Dedifferentiated amniotic fluid mesenchymal stem cell (primary cell): Measurements from ENCODE around the gene LIMS2.

Experiments used
- DNase-seq: peaks from one replicate; pipeline ENCODE4 v3.0.0-alpha.2; 2016; ENCODE audit errors: extremely low spot score

Gene LIMS2

DNA sequence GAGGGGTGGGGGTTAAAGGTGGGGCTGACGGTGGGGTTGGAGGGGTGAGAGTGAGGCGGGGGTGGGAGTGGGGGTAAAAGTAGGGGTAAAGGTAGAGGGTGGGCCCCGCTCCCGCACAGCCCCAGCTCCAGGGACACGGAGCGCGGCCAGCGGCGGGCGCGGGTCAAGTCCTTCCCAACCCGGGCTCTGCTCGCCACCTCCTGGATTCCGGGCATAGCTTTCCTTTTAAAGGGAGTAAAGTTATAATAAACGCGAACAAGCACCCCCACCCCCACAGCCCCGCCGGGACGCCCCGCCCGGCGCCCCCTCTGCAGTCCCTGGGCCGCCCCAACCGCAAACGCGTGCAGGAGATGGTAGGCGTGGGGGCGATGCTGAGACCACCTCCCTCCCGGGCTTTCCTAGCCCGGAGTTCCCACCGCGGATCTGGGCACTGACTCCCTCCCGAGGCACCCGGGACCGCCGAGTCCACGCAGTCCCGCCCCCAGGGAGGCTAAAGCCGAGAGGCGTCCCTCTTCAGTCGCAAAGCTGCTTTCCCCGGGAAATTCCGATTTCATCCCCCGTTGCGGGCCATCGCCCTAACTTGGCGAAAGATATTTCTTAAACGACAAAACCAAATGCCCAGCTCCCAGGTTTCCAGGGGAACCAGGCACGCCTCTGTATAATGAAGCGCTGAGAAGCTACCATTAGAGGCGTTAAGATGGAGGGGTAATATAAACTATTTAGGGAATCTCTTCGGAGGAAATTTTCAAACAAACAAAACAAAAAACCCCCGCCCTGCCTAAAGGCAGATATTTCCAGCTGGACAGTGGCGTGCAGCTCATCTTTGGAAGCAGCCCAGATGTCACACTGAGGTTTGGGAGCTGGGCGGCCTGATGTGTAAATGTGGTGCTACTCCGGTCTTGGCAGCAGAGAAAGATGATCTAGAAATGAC, at the start of gene LIMS2:
Gene LIMS2, minus strand, starts transcription at position 200 of the 931 bp plus-strand sequence. CDS start 506 bp downstream, outside the sequence.
- peak; percentile 52 for DNase-seq

GRCh38 chr2:127722807-127723206, 47.5 kb upstream of the LIMS2 start:
- DNase-seq, result no peak

GRCh38 chr2:127721978-127722355, 46.6 kb upstream of the LIMS2 start:
- no peak for DNase-seq

- DNase-seq, result no peak
Measured at GRCh38 chr2:127721311-127721977, 46.1 kb upstream of the LIMS2 start.

- DNase-seq, result no peak
Measured at GRCh38 chr2:127719301-127720218, 44.2 kb upstream of the LIMS2 start.

DNA sequence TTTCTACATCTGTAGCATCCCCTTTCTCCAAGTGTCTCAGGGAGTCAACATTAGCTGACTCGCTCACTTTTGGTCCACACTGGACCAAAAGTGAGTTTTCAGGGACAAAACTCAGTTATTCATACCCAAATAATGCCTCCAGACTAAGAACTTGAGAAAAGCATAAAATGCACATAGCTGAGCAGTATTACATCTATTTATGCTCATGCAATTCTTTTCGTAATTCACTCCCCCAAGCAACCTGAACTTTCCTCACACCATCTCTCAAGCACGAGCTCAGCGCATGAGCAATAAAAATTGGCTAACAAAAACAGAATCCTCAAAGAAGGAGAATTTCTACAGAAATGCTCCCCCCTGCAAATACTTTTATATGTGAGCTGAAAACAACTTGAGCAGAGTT, 42.9 kb upstream of the LIMS2 start:
- no peak for DNase-seq

DNA sequence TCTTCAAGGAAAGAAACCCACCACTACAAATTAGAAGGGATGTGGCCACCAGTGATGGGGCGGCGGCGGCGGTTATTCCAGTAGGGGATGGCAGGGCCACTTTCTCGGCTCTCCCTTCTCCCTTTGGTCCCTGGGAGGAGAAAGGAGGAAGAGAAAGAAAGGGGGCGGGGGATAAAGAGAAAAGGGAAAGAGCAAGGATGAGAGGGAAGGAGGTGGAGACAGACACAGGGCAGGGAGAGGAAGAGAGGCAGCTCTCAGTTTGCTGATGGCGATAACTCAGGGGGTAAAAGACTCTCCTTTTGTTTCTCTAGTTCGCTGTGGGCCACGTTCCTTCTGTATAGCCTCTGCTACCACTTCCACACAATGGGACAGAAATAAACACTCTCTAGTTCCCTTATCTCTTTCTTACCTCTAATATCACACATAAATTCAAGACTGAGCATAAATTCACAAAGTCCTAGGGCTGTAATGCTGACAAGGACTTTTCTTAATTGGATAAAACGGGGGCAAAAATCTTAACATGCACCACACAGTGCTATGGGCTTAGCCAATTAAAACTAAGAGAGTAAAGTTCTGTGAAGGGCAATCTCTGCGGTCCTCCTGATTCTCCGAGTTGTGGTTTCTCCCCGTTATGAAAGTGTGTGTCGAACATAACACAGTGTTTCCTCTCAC, 40.6 kb upstream of the LIMS2 start:
- DNase-seq, result no peak

DNA sequence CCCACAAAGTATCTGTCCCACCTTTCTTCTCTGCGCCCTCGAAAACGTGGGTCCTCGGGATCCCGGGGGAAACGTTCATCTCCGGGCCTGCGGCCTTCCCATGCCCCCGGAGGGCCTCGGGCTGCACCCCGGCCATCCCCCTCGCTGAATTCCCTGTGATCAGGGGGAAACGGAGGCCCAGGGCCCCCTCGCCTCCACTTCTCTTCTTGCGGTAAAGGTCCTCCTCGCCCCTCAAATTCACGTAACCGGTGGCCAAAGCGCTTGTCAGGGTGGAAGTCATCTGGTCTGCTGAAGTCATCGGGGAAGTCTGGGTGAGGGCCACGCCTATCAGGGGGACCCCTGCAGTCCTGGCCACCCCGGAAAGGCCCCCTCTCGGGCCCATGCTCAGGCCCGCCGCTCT, 38.2 kb upstream of the LIMS2 start:
- no peak for DNase-seq

- no peak for DNase-seq
Measured at GRCh38 chr2:127712999-127713398, 37.7 kb upstream of the LIMS2 start.

DNA sequence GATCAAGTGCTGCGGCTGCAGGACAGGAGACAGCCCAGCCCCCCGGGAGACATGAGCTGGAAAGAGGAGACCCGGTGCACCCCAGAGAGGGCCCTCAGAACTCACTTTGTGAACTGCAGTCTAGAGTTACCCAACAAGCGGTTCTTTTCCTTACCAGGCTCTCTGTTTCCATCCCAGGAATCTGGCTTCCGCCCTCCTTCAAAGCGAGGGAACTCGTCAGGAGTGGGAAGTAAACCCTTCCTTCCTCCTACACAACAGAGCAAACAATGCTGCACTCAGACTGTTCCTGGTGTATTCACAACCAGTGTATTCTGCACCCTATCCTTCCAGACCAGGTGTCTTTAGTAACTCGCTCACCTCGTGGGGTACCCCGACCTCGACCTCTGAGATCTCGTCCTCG, 34.0 kb upstream of the LIMS2 start:
- no peak for DNase-seq

- DNase-seq, result no peak
Measured at GRCh38 chr2:127707890-127708648, 32.7 kb upstream of the LIMS2 start.

GRCh38 chr2:127706215-127706990, 31.1 kb upstream of the LIMS2 start:
- DNase-seq, result no peak

GRCh38 chr2:127705391-127706065, 30.2 kb upstream of the LIMS2 start:
- no peak for DNase-seq

DNA sequence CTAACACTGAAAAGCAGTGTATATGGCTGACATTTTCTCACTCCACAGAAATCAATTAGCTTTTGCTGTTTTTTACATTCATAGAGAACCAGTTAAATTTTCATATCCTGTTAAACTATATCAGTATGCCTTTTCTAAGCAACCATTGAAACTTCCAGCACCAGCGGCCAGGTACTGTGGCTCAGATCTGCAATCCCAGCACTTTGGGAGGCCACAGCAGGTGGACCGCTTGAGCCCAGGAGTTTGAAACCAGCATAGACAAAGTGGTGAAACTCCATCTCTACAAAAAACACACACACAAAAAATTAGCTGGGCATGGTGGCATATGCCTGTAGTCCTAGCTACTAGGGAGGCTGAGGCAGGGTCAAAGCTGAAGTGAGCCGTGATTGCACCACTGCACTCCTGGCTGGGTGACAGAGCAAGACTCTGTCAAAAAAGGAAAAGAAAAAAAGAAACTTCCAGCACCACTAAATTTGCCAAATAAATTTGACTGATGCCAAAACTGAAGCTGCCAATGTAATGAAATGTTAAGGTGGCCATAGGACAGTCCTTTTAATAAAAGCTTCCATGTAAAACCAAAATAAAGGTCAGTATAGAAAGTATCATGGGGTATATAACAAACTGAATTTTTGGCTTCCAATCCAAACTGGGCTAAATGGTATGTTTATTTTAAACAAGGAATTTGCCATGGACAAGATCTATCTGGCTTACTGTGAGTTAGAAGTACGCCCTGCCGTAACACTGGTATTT, 29.5 kb upstream of the LIMS2 start:
- DNase-seq, result no peak

DNA sequence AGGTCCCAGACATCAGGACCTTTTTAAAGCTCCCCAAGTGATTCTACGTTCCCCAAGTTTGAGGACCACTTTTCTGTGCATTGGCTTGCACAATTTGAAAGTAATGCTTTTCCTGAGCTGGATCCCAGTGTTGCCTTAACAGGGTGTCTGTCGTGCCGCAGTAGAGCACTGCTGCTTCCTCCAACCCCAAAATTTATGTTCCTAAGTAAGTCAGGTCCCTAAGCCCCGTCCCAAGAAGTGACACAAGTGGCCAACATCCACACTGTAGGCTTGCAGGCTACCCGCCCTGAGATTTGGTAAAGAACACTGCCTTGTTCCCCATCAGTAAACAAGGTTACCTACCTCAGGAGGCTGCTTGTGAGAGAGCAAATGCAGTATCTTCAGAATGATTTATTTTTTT, 28.0 kb upstream of the LIMS2 start:
- DNase-seq, result no peak

DNA sequence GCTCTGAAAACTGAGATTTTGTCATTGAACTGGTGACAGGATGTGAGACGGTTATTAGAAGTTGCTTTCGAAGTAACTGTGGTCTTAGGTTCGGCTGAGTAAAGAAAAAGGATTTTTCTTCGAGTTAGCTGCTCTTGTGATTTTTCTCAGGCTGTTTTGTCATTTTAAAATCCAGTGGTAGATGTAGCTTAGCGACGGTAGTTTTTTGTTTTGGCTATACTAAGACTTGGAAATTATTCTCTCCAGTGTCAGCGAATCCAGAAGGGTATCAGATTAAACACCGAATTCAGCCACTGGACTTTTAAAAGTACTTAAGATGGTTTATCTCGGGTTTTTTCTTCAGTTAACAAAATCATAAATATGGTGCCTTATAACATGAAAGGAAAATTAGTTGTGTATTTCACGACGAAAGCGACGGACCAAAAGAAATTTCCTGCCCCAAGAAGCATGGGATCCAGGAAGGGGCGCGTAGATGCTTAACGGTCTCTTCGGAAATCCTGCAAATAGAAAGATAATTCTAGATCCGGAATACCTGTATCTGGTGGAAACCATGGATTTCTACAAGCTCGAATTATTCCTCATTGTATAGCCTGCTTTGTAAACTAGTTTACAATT, 27.2 kb upstream of the LIMS2 start:
- DNase-seq, result no peak

GRCh38 chr2:127701651-127702394, 26.5 kb upstream of the LIMS2 start:
- peak; percentile 44 for DNase-seq
